Body of pancreas (tissue), 4 donors: ENCODE measurements around the gene EIF2AK2.

Experiments used
- CTCF ChIP-seq, 7 experiments: fragments of 450-650 bp in 4 of 7; fragments of 200-600 bp in 3 of 7; sonication (generic) in 3 of 7; IDR thresholded peaks; one replicate each; pipeline ENCODE4 v1.5.1; 2016 to 2019; ENCODE audit warnings: antibody characterized with exemption in 7 of 7
- POLR2A ChIP-seq, 3 donors: fragments of 450-650 bp; IDR thresholded peaks; one replicate each; pipeline ENCODE4 v1.6.1; 2016; ENCODE audit warnings: antibody characterized with exemption in 3 of 3, mild to moderate bottlenecking in 2 of 3

DNA sequence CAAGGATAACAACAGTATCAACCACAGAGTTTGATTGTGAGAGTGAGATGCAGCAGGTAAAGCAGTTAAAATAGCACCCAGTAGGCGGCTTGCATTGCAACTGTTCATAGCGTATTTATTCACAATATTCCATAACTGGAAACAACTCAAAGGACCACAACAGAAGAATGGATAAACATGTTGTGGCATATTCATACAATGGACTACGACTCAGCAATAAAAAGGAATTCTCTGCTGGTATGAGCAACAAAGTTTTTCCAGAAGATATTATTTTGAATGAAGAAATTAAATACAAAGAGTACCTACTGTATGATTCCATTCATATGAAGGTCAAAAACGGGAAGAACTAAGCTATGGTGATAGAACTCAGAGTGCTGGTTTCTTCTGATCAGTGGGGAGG is 47.3 kb downstream of the EIF2AK2 start:
- TF ChIP-seq CTCF (IDR thresholded peaks at IDR 0.05): no peak
- TF ChIP-seq POLR2A (IDR thresholded peaks at IDR 0.05): no peak
